A549 (cell line): ENCODE results near the gene BEND6. TPM values are rescaled to one million over a fixed set of nuclear protein-coding genes. Genes with fewer than 3 reads are reported as not detected.
"Not testable (repeated sequence)": the region's sequence is repeated elsewhere in the genome, so short reads cannot be mapped to it uniquely, and the experiment has no call there.

Experiments
- ATAC-seq, 2 experiments: fragments of 200-7000 bp in 1 of 2; fragments of >200 bp in 1 of 2; cut with Nextera tagmentation in 1 of 2; cut with Tn5 transposase in 1 of 2; 3 replicates each; pipeline versions ENCODE4 v1.8.0 to v1.9.1; 2018 to 2020; ENCODE audit warnings: mild to moderate bottlenecking in 1 of 2, moderate library complexity in 1 of 2
- CTCF ChIA-PET: fragments of 300-600 bp; sonication (Branson Sonifier 250); formaldehyde crosslinking; extraction: SDS; loops from one replicate; lab custom pipeline; 2021; ENCODE audit warnings: antibody characterized with exemption, inconsistent platforms; lab: Yijun Ruan, JAX
- POLR2A ChIA-PET: fragments of 350-600 bp; formaldehyde crosslinking; extraction: SDS; loops from one replicate; lab custom pipeline; 2021; ENCODE audit warnings: antibody characterized with exemption, inconsistent platforms; lab: Yijun Ruan, JAX
- DNase-seq, 2 experiments: peaks; one replicate each; pipeline versions ENCODE4 v3.0.0 to v3.0.0-alpha.2; 2011 to 2016; ENCODE audit warnings: low read depth in 1 of 2, low spot score in 1 of 2
- FAIRE-seq: peaks from 2 replicates; lab custom pipeline; 2011; peaks lifted over from hg19 to GRCh38; lab: Jason Lieb, UNC
- H3K27ac ChIP-seq, 2 experiments: fragments of >200 bp; sonication (Bioruptor Twin); formaldehyde crosslinking; 3 replicates each; pipeline ENCODE4 v1.5.1; 2016 to 2017
- H3K4me1 ChIP-seq: fragments of >200 bp; sonication (Bioruptor Twin); formaldehyde crosslinking; 3 replicates; pipeline ENCODE4 v1.6.1; 2016
- H3K4me2 ChIP-seq: fragments of >200 bp; sonication (Bioruptor Twin); formaldehyde crosslinking; 3 replicates; pipeline ENCODE4 v1.6.1; 2016
- H3K4me3 ChIP-seq: fragments of >200 bp; sonication (Bioruptor Twin); formaldehyde crosslinking; 3 replicates; pipeline ENCODE4 v1.5.1; 2016
- H3K9me3 ChIP-seq: fragments of >200 bp; sonication (Bioruptor Twin); formaldehyde crosslinking; 3 replicates; pipeline ENCODE4 v1.6.1; 2016
- ATOH8 ChIP-seq: fragments of 250-450 bp; sonication (Bioruptor Pico); IDR thresholded peaks from 2 replicates; pipeline ENCODE4 v1.5.0; 2020; ENCODE audit warnings: low read depth, mild to moderate bottlenecking, moderate library complexity
- CEBPB ChIP-seq, 2 experiments: fragments of >200 bp in 1 of 2; sonication (Bioruptor Twin) in 1 of 2; formaldehyde crosslinking in 1 of 2; IDR thresholded peaks; 2 replicates each; pipeline ENCODE4 v1.6.1; 2012 to 2016
- CHD2 ChIP-seq: fragments of 150-350 bp; IDR thresholded peaks from 2 replicates; pipeline ENCODE4 v1.6.1; 2014; ENCODE audit warnings: low read length; ENCODE audit not compliant: partially characterized antibody
- CHD4 ChIP-seq: fragments of 200-600 bp; sonication (generic); IDR thresholded peaks from 2 replicates; pipeline ENCODE4 v1.6.1; 2016; ENCODE audit warnings: antibody characterized with exemption, mild to moderate bottlenecking, borderline replicate concordance
- EP300 ChIP-seq, 2 experiments: fragments of >200 bp; sonication (Bioruptor Twin); formaldehyde crosslinking; IDR thresholded peaks; 2 replicates in 1 of 2; 3 replicates in 1 of 2; pipeline ENCODE4 v1.6.1; 2016 to 2017
- FOSB ChIP-seq: fragments of 250-450 bp; sonication (Bioruptor Pico); IDR thresholded peaks from 2 replicates; pipeline ENCODE4 v1.5.0; 2020; ENCODE audit warnings: mild to moderate bottlenecking, moderate library complexity
- HEYL ChIP-seq: fragments of 250-450 bp; sonication (Bioruptor Pico); IDR thresholded peaks from 2 replicates; pipeline ENCODE4 v1.8.0; 2021; ENCODE audit warnings: mild to moderate bottlenecking, moderate library complexity
- JUNB ChIP-seq: fragments of >200 bp; sonication (Bioruptor Twin); formaldehyde crosslinking; IDR thresholded peaks from 2 replicates; pipeline ENCODE4 v1.6.1; 2016
- KDM1A ChIP-seq: fragments of 200-600 bp; sonication (generic); IDR thresholded peaks from 2 replicates; pipeline ENCODE4 v1.6.1; 2016; ENCODE audit warnings: low read depth, mild to moderate bottlenecking
- KDM5A ChIP-seq: fragments of 200-600 bp; sonication (generic); IDR thresholded peaks from 2 replicates; pipeline ENCODE4 v1.6.1; 2016; ENCODE audit warnings: antibody characterized with exemption, mild to moderate bottlenecking
- MAZ ChIP-seq: fragments of 150-350 bp; IDR thresholded peaks from 2 replicates; pipeline ENCODE4 v1.6.1; 2014; ENCODE audit warnings: antibody characterized with exemption, low read depth, low read length, borderline replicate concordance
- MYC ChIP-seq: IDR thresholded peaks from 2 replicates; pipeline ENCODE4 v1.6.1; 2012; ENCODE audit warnings: mild to moderate bottlenecking, inconsistent platforms, low read length, improper control_type of control experiment, borderline replicate concordance
- NR3C1 ChIP-seq: fragments of >200 bp; sonication (Bioruptor Twin); formaldehyde crosslinking; IDR thresholded peaks from 3 replicates; pipeline ENCODE4 v1.6.1; 2017
- PHF8 ChIP-seq: fragments of 200-600 bp; sonication (generic); IDR thresholded peaks from 2 replicates; pipeline ENCODE4 v1.6.1; 2016; ENCODE audit warnings: low read depth, mild to moderate bottlenecking, antibody characterized with exemption, moderate library complexity, borderline replicate concordance
- POLR2A ChIP-seq: IDR thresholded peaks from 2 replicates; pipeline ENCODE4 v1.6.1; 2012; ENCODE audit warnings: mild to moderate bottlenecking, low read length
- RAD21 ChIP-seq, 2 experiments: fragments of >200 bp in 1 of 2; sonication (Bioruptor Twin) in 1 of 2; formaldehyde crosslinking in 1 of 2; IDR thresholded peaks in 1 of 2; conservative IDR thresholded peaks in 1 of 2; 2 replicates in 1 of 2; 3 replicates in 1 of 2; pipeline ENCODE4 v1.6.1; 2012 to 2018; ENCODE audit warnings: inconsistent platforms in 1 of 2
- RARB ChIP-seq: fragments of 250-450 bp; sonication (Bioruptor Pico); IDR thresholded peaks from 2 replicates; pipeline ENCODE4 v1.8.0; 2021; ENCODE audit warnings: mild to moderate bottlenecking, moderate library complexity
- RCOR1 ChIP-seq: fragments of 150-350 bp; IDR thresholded peaks from 2 replicates; pipeline ENCODE4 v1.6.1; 2014; ENCODE audit warnings: antibody characterized with exemption, low read length, low read depth
- SREBF2 ChIP-seq: fragments of 450-650 bp; IDR thresholded peaks from 2 replicates; pipeline ENCODE4 v1.6.1; 2014; ENCODE audit warnings: mild to moderate bottlenecking, moderate library complexity
- USF2 ChIP-seq: fragments of 450-650 bp; IDR thresholded peaks from 2 replicates; pipeline ENCODE4 v1.6.1; 2014; ENCODE audit warnings: antibody characterized with exemption
- ZFP36 ChIP-seq: fragments of 450-650 bp; IDR thresholded peaks from 2 replicates; pipeline ENCODE4 v1.6.1; 2014; ENCODE audit warnings: borderline replicate concordance; ENCODE audit not compliant: partially characterized antibody
- ZNF302 ChIP-seq: fragments of 250-450 bp; sonication (Bioruptor Pico); IDR thresholded peaks from 2 replicates; pipeline ENCODE4 v1.9.0; 2021; ENCODE audit warnings: inconsistent platforms, mild to moderate bottlenecking, moderate library complexity
- WGBS: methylation state at CpG from one replicate; pipeline ENCODE4 v1.1.6; 2017; ENCODE audit errors: missing lambda C conversion rate; 5-methylcytosine and 5-hydroxymethylcytosine counted together
- polyA plus RNA-seq, 4 experiments: library from polyadenylated mRNA; depleted of rRNA in 3 of 4; stranded (reverse); fragments of >200 nt; fragmentation: RNase III in 1 of 4; extraction: RNeasy Plus Mini Kit Qiagen cat#74134 plus additional on column Dnase treatment in 1 of 4; gene quantifications; 2 replicates in 3 of 4; 3 replicates in 1 of 4; pipeline ENCODE4 v1.2.3, GENCODE V29; 2011 to 2017
- TF ChIP-seq, protein P1 (sequence below): IDR thresholded peaks from 2 replicates; pipeline ENCODE4 v1.6.1; 2012
- TF ChIP-seq, protein P2 (sequence below): IDR thresholded peaks from 2 replicates; pipeline ENCODE4 v1.6.1; 2012
- TF ChIP-seq, protein P3 (sequence below): IDR thresholded peaks from 2 replicates; pipeline ENCODE4 v1.6.1; 2012; ENCODE audit warnings: low read depth, borderline replicate concordance

BEND6 gene
- polyA plus RNA-seq, 2 of the 4 experiments (the other 2 are of a cell fraction): 2.1 to 2.9 TPM

GRCh38 chr6:56996401-56996800, 41.5 kb downstream of the BEND6 start:
- POLR2A ChIA-PET: no interaction called here
- Histone ChIP-seq H3K4me2 (no peak overlapping the region), H3K4me1 (peaks cover 12% of the 10 kb centered on the region), H3K27ac (no peak overlapping the region), H3K4me3 (no peak overlapping the region), H3K9me3 (peaks cover 7% of the 10 kb centered on the region; the same call in 1 of the 3 replicates)
- WGBS: 64% methylated on average over 1 of the region's 1 CpG
- TF ChIP-seq ATOH8: no peak
- TF ChIP-seq FOSB (CRISPR knock-in tag): no peak
- TF ChIP-seq POLR2A: no peak
- TF ChIP-seq NR3C1: no peak
- no peak for TF ChIP-seq CHD4
- no peak for TF ChIP-seq CHD2
- TF ChIP-seq RARB: no peak
- TF ChIP-seq RCOR1: no peak
- TF ChIP-seq MAZ: no peak
- TF ChIP-seq PHF8: no peak
- TF ChIP-seq JUNB: no peak
- TF ChIP-seq ZFP36: no peak
- no peak for TF ChIP-seq USF2
- no peak for TF ChIP-seq KDM5A
- no peak for TF ChIP-seq HEYL (CRISPR knock-in tag)
- no peak for TF ChIP-seq MYC
- no peak for TF ChIP-seq CEBPB (IDR thresholded peaks at IDR 0.05)
- TF ChIP-seq, protein P1, sequence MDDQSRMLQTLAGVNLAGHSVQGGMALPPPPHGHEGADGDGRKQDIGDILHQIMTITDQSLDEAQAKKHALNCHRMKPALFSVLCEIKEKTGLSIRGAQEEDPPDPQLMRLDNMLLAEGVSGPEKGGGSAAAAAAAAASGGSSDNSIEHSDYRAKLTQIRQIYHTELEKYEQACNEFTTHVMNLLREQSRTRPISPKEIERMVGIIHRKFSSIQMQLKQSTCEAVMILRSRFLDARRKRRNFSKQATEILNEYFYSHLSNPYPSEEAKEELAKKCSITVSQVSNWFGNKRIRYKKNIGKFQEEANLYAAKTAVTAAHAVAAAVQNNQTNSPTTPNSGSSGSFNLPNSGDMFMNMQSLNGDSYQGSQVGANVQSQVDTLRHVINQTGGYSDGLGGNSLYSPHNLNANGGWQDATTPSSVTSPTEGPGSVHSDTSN: no peak
- no peak for TF ChIP-seq KDM1A
- DNase-seq (no peak), FAIRE-seq (no peak), ATAC-seq (no peak)
- CTCF ChIA-PET: interaction anchor here (0.9 to 1.7 kb wide), 3 partner anchors 17 to 92 kb away, joined by 3 to 6 read pairs (median 3); partner anchors contain the start of gene BEND6

GRCh38 chr6:56999049-56999448, 44.1 kb downstream of the BEND6 start:
- FAIRE-seq (no peak), DNase-seq (no peak), ATAC-seq (no peak)
- H3K4me1 ChIP-seq: no peaks in the 10 kb centered on the region
- CTCF ChIA-PET: interaction anchor here (1.1 kb wide), 1 partner anchor 22 kb away, joined by 3 read pairs; no protein-coding TSS in a partner anchor
- no peak overlapping the region for H3K4me2 ChIP-seq
- no peak overlapping the region for H3K27ac ChIP-seq
- TF ChIP-seq, protein P2, sequence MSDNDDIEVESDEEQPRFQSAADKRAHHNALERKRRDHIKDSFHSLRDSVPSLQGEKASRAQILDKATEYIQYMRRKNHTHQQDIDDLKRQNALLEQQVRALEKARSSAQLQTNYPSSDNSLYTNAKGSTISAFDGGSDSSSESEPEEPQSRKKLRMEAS: no peak
- TF ChIP-seq ZNF302 (CRISPR knock-in tag): no peak
- no peak for TF ChIP-seq SREBF2
- TF ChIP-seq KDM1A: no peak
- no peak for TF ChIP-seq EP300 (IDR thresholded peaks at IDR 0.05)
- no peak for TF ChIP-seq ZFP36
- TF ChIP-seq RAD21 (conservative IDR thresholded peaks at IDR 0.05 in 1 of 2, IDR thresholded peaks at IDR 0.05 in 1 of 2): no peak
- TF ChIP-seq NR3C1: no peak
- TF ChIP-seq, protein P3, sequence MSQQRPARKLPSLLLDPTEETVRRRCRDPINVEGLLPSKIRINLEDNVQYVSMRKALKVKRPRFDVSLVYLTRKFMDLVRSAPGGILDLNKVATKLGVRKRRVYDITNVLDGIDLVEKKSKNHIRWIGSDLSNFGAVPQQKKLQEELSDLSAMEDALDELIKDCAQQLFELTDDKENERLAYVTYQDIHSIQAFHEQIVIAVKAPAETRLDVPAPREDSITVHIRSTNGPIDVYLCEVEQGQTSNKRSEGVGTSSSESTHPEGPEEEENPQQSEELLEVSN: no peak
- POLR2A ChIA-PET: no interaction called here
- peaks cover 7% of the 10 kb centered on the region; the same call in 1 of the 3 replicates for H3K9me3 ChIP-seq
- no peak overlapping the region for H3K4me3 ChIP-seq

DNA sequence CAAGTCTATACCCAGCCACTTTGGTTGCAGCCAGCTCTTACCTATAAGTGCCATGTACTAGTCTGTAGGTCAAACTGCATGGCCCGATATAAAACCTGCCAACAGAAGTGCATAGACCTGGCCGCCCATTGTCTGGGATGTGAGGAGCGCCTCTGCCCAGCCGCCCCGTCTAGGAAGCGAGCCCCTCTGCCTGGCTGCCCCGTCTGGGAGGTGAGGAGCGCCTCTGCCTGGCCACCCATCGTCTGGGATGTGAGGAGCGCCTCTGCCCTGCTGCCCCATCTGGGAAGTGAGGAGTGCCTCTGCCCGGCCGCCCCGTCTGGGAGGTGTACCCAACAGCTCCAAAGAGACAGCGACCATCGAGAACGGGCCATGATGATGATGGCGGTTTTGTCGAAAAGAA, 44.8 kb downstream of the BEND6 start:
- 84% methylated on average over 13 of the region's 18 CpGs for WGBS

More for the DNA sequence above, 44.8 kb downstream of the BEND6 start:
- POLR2A ChIA-PET, DNase-seq, FAIRE-seq, H3K4me1 ChIP-seq, ATAC-seq, H3K4me3 ChIP-seq, H3K4me2 ChIP-seq, H3K9me3 ChIP-seq, H3K27ac ChIP-seq: not testable (repeated sequence)
- CTCF ChIA-PET: interaction anchor here (1.1 kb wide), 1 partner anchor 21 kb away, joined by 3 read pairs; no protein-coding TSS in a partner anchor
